Measurements from ENCODE around the gene GZMB. TPM values are rescaled to one million over a fixed set of nuclear protein-coding genes. Genes with fewer than 3 reads are reported as not detected.
"Not testable (repeated sequence)": the region's sequence is repeated elsewhere in the genome, so short reads cannot be mapped to it uniquely, and the experiment has no call there.

Gene GZMB
- total RNA-seq, 3 donors from 2014 or later: 1,078 to 3,056 (median 1,179) TPM

GRCh38 chr14:24609655-24610344, 24.2 kb downstream of the GZMB start, which contains the start of gene GZMH:
TSS of gene GZMH (minus strand) at chr14:24609685. CDS start at chr14:24609613, 72 bp downstream.
- H3K27me3 Mint-ChIP-seq (ENCODE audit: low read depth): no peaks in the 10 kb centered on the region
- no peaks in the 10 kb centered on the region for H3K36me3 Mint-ChIP-seq (ENCODE audit: insufficient read depth)
- DNase-seq (no peak), ATAC-seq (peak; percentile 89 to 93)
- no peaks in the 10 kb centered on the region for H3K9me3 Mint-ChIP-seq
- peak within 1 kb of the TSS; percentile 70 for H3K4me3 Mint-ChIP-seq
- peaks cover 55% of the 10 kb centered on the region for H3K4me1 Mint-ChIP-seq (ENCODE audit: low read depth)

- no peaks in the 10 kb centered on the region for H3K36me3 Mint-ChIP-seq (ENCODE audit: insufficient read depth)
- no peaks in the 10 kb centered on the region for H3K27me3 Mint-ChIP-seq (ENCODE audit: low read depth)
- peaks cover 48% of the 10 kb centered on the region for H3K4me1 Mint-ChIP-seq (ENCODE audit: low read depth)
- DNase-seq: no peak
- H3K4me3 Mint-ChIP-seq: peak overlapping the region; percentile 70
- no peaks in the 10 kb centered on the region for H3K9me3 Mint-ChIP-seq
- ATAC-seq: no peak
These were observed 26.1 kb downstream of the GZMB start for GRCh38 chr14:24607635-24608514.

GRCh38 chr14:24607081-24607480, 26.9 kb downstream of the GZMB start:
- DNase-seq (no peak), ATAC-seq (no peak)
- Mint-ChIP-seq H3K9me3 (no peaks in the 10 kb centered on the region), H3K4me1 (ENCODE audit: low read depth) (peaks cover 41% of the 10 kb centered on the region), H3K36me3 (ENCODE audit: insufficient read depth) (no peaks in the 10 kb centered on the region), H3K4me3 (peak overlapping the region; percentile 70), H3K27me3 (ENCODE audit: low read depth) (no peaks in the 10 kb centered on the region)

GRCh38 chr14:24606297-24606696, 27.7 kb downstream of the GZMB start:
- Mint-ChIP-seq H3K4me1 (ENCODE audit: low read depth) (peaks cover 40% of the 10 kb centered on the region), H3K9me3 (no peaks in the 10 kb centered on the region), H3K27me3 (ENCODE audit: low read depth) (no peaks in the 10 kb centered on the region), H3K36me3 (ENCODE audit: insufficient read depth) (no peaks in the 10 kb centered on the region), H3K4me3 (peak overlapping the region; percentile 70)
- DNase-seq: no peak
- no peak for ATAC-seq

- no peaks in the 10 kb centered on the region for H3K36me3 Mint-ChIP-seq (ENCODE audit: insufficient read depth)
- DNase-seq (peak; percentile 66), ATAC-seq (peak; percentile 72)
- peaks cover 40% of the 10 kb centered on the region for H3K4me1 Mint-ChIP-seq (ENCODE audit: low read depth)
- no peaks in the 10 kb centered on the region for H3K27me3 Mint-ChIP-seq (ENCODE audit: low read depth)
- no peaks in the 10 kb centered on the region for H3K9me3 Mint-ChIP-seq
- H3K4me3 Mint-ChIP-seq: peak overlapping the region; percentile 17
These were observed 28.4 kb downstream of the GZMB start for GRCh38 chr14:24605435-24606190.

- H3K9me3 Mint-ChIP-seq: peaks cover 26% of the 10 kb centered on the region
- peaks cover 8% of the 10 kb centered on the region for H3K27me3 Mint-ChIP-seq (ENCODE audit: low read depth)
- ATAC-seq (no peak), DNase-seq (no peak)
- H3K36me3 Mint-ChIP-seq (ENCODE audit: insufficient read depth): peaks cover 5% of the 10 kb centered on the region
- no peaks in the 10 kb centered on the region for H3K4me1 Mint-ChIP-seq (ENCODE audit: low read depth)
- H3K4me3 Mint-ChIP-seq: no peak overlapping the region
These were observed 36.6 kb downstream of the GZMB start for GRCh38 chr14:24597403-24597802.

- peaks cover 15% of the 10 kb centered on the region for H3K27me3 Mint-ChIP-seq (ENCODE audit: low read depth)
- peaks cover 5% of the 10 kb centered on the region for H3K36me3 Mint-ChIP-seq (ENCODE audit: insufficient read depth)
- no peak for DNase-seq
- peaks cover 26% of the 10 kb centered on the region for H3K9me3 Mint-ChIP-seq
- ATAC-seq: no peak
- no peaks in the 10 kb centered on the region for H3K4me1 Mint-ChIP-seq (ENCODE audit: low read depth)
- H3K4me3 Mint-ChIP-seq: no peak overlapping the region
These were observed 38.7 kb downstream of the GZMB start for GRCh38 chr14:24595073-24595808.

- not testable (repeated sequence) for H3K4me3 Mint-ChIP-seq; DNase-seq; H3K4me1 Mint-ChIP-seq (ENCODE audit: low read depth); ATAC-seq; H3K36me3 Mint-ChIP-seq (ENCODE audit: insufficient read depth)
- H3K27me3 Mint-ChIP-seq (ENCODE audit: low read depth): peaks cover 16% of the 10 kb centered on the region
- H3K9me3 Mint-ChIP-seq: peaks cover 17% of the 10 kb centered on the region
These were observed 43.0 kb downstream of the GZMB start for GRCh38 chr14:24591004-24591403.

GRCh38 chr14:24584402-24584801, 49.6 kb downstream of the GZMB start:
- not testable (repeated sequence) for H3K4me3 Mint-ChIP-seq; DNase-seq; H3K4me1 Mint-ChIP-seq (ENCODE audit: low read depth); ATAC-seq; H3K36me3 Mint-ChIP-seq (ENCODE audit: insufficient read depth); H3K27me3 Mint-ChIP-seq (ENCODE audit: low read depth)
- peaks cover 15% of the 10 kb centered on the region for H3K9me3 Mint-ChIP-seq

Other genes starting within 250 kb of the GZMB start
- gene NYNRIN, start 235.2 kb downstream of the GZMB start, total RNA-seq: under 1 TPM in 2 of 3 donors, not detected in 1; 0.03 to 0.05 TPM
- 1 to 10 TPM; 3.1 to 5.6 (median 3.6) TPM for gene CBLN3, start 204.5 kb downstream of the GZMB start, total RNA-seq
- 10 to 100 TPM; 53.2 to 65.1 (median 56.5) TPM for gene KHNYN, start 204.2 kb downstream of the GZMB start, total RNA-seq
- gene SDR39U1, start 191.4 kb downstream of the GZMB start, total RNA-seq: 10 to 100 TPM; 52.6 to 59.9 (median 59.4) TPM
- gene CMA1, start 125.9 kb downstream of the GZMB start, total RNA-seq: 1 to 10 TPM in 1 of 3 donors, not detected in 2; 1.2 TPM
- not detected for gene CTSG, start 57.9 kb downstream of the GZMB start, total RNA-seq
- gene GZMH, start 24.5 kb downstream of the GZMB start, total RNA-seq: 100 to 1,000 TPM in 1 of 3 donors, 10 to 100 TPM in 2; 34.7 to 116 (median 58.8) TPM

All from activated T-cell treated with anti-CD3 and anti-CD28 coated beads, Interleukin-2, amount 50 U/mL, for 4 hours (primary cell).